SK-N-SH treated with all-trans-retinoic acid at 6 μM for 48 hours (cell line): ENCODE data around the gene LRRFIP1.

Experiments
- ATAC-seq: fragments of 200-7000 bp; cut with Tn5 transposase; 3 replicates; pipeline ENCODE4 v1.9.1; 2020; ENCODE audit warnings: mild to moderate bottlenecking, moderate library complexity
- ARNTL ChIP-seq: fragments of 450-650 bp; formaldehyde crosslinking; IDR thresholded peaks from 2 replicates; pipeline ENCODE4 v1.5.0; 2020; ENCODE audit warnings: low read depth, mild to moderate bottlenecking, moderate library complexity, borderline replicate concordance
- BACH2 ChIP-seq: fragments of 250-450 bp; sonication (Bioruptor Pico); IDR thresholded peaks from 2 replicates; pipeline ENCODE4 v1.9.0; 2021; ENCODE audit warnings: mild to moderate bottlenecking, borderline replicate concordance
- CSDC2 ChIP-seq: fragments of 250-450 bp; sonication (Bioruptor Pico); IDR thresholded peaks from 2 replicates; pipeline ENCODE4 v1.5.0; 2020; ENCODE audit warnings: mild to moderate bottlenecking, moderate library complexity
- ESRRG ChIP-seq: fragments of 250-450 bp; sonication (Bioruptor Pico); IDR thresholded peaks from 2 replicates; pipeline ENCODE4 v1.6.1; 2021; ENCODE audit warnings: mild to moderate bottlenecking
- GLIS3 ChIP-seq: fragments of 250-450 bp; sonication (Bioruptor Pico); IDR thresholded peaks from 2 replicates; pipeline ENCODE4 v1.5.0; 2020; ENCODE audit warnings: mild to moderate bottlenecking, moderate library complexity
- ISL1 ChIP-seq: fragments of 250-450 bp; sonication (Bioruptor Pico); IDR thresholded peaks from 2 replicates; pipeline ENCODE4 v2.1.2; 2022; ENCODE audit warnings: mild to moderate bottlenecking, moderate library complexity
- OSR1 ChIP-seq: fragments of 250-450 bp; sonication (Bioruptor Pico); IDR thresholded peaks from 2 replicates; pipeline ENCODE4 v1.8.0; 2022; ENCODE audit warnings: moderate library complexity, mild to moderate bottlenecking, inconsistent platforms
- PATZ1 ChIP-seq: fragments of 250-450 bp; sonication (Bioruptor Pico); IDR thresholded peaks from 2 replicates; pipeline ENCODE4 v1.8.0; 2020; ENCODE audit warnings: mild to moderate bottlenecking, moderate library complexity, borderline replicate concordance
- PPARA ChIP-seq: fragments of 250-450 bp; sonication (Bioruptor Pico); IDR thresholded peaks from 2 replicates; pipeline ENCODE4 v1.5.0; 2020; ENCODE audit warnings: mild to moderate bottlenecking, borderline replicate concordance
- SNAI2 ChIP-seq: fragments of 250-450 bp; sonication (Bioruptor Pico); IDR thresholded peaks from 2 replicates; pipeline ENCODE4 v1.5.0; 2020; ENCODE audit warnings: mild to moderate bottlenecking, moderate library complexity
- TCF4 ChIP-seq: fragments of 250-450 bp; sonication (Bioruptor Pico); IDR thresholded peaks from 2 replicates; pipeline ENCODE4 v1.8.0; 2021; ENCODE audit warnings: mild to moderate bottlenecking, moderate library complexity, borderline replicate concordance
- ZC3H10 ChIP-seq: fragments of 250-450 bp; sonication (Bioruptor Pico); IDR thresholded peaks from 2 replicates; pipeline ENCODE4 v1.5.1; 2021; ENCODE audit warnings: mild to moderate bottlenecking, moderate library complexity
- ZFP30 ChIP-seq: fragments of 450-650 bp; formaldehyde crosslinking; IDR thresholded peaks from 2 replicates; pipeline ENCODE4 v1.5.0; 2022; ENCODE audit warnings: mild to moderate bottlenecking, moderate library complexity
- ZNF70 ChIP-seq: fragments of 450-650 bp; formaldehyde crosslinking; IDR thresholded peaks from 2 replicates; pipeline ENCODE4 v1.5.0; 2020; ENCODE audit warnings: mild to moderate bottlenecking, moderate library complexity
- TF ChIP-seq, protein P1 (sequence below): fragments of 250-450 bp; sonication (Bioruptor Pico); IDR thresholded peaks from 2 replicates; pipeline ENCODE4 v1.5.0; 2020; ENCODE audit warnings: mild to moderate bottlenecking, moderate library complexity
- TF ChIP-seq, protein P2 (sequence below): fragments of 250-450 bp; sonication (Bioruptor Pico); IDR thresholded peaks from 2 replicates; pipeline ENCODE4 v1.8.0; 2021; ENCODE audit warnings: low read depth, mild to moderate bottlenecking, moderate library complexity, borderline replicate concordance
- TF ChIP-seq, protein P3 (sequence below): fragments of 250-450 bp; sonication (Bioruptor Pico); IDR thresholded peaks from 2 replicates; pipeline ENCODE4 v1.5.1; 2020; ENCODE audit warnings: low read depth, mild to moderate bottlenecking, moderate library complexity

Gene LRRFIP1

GRCh38 chr2:237629188-237629534 lies 1.8 kb downstream of the LRRFIP1 start (continued):
- TF ChIP-seq, protein P1, sequence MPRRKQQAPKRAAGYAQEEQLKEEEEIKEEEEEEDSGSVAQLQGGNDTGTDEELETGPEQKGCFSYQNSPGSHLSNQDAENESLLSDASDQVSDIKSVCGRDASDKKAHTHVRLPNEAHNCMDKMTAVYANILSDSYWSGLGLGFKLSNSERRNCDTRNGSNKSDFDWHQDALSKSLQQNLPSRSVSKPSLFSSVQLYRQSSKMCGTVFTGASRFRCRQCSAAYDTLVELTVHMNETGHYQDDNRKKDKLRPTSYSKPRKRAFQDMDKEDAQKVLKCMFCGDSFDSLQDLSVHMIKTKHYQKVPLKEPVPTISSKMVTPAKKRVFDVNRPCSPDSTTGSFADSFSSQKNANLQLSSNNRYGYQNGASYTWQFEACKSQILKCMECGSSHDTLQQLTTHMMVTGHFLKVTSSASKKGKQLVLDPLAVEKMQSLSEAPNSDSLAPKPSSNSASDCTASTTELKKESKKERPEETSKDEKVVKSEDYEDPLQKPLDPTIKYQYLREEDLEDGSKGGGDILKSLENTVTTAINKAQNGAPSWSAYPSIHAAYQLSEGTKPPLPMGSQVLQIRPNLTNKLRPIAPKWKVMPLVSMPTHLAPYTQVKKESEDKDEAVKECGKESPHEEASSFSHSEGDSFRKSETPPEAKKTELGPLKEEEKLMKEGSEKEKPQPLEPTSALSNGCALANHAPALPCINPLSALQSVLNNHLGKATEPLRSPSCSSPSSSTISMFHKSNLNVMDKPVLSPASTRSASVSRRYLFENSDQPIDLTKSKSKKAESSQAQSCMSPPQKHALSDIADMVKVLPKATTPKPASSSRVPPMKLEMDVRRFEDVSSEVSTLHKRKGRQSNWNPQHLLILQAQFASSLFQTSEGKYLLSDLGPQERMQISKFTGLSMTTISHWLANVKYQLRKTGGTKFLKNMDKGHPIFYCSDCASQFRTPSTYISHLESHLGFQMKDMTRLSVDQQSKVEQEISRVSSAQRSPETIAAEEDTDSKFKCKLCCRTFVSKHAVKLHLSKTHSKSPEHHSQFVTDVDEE (CRISPR knock-in tag): no peak
- no peak for TF ChIP-seq SNAI2
- TF ChIP-seq ISL1 (CRISPR knock-in tag): no peak

GRCh38 chr2:237629739-237630138 lies 2.4 kb downstream of the LRRFIP1 start:
- no peak for TF ChIP-seq SNAI2
- TF ChIP-seq, protein P2, sequence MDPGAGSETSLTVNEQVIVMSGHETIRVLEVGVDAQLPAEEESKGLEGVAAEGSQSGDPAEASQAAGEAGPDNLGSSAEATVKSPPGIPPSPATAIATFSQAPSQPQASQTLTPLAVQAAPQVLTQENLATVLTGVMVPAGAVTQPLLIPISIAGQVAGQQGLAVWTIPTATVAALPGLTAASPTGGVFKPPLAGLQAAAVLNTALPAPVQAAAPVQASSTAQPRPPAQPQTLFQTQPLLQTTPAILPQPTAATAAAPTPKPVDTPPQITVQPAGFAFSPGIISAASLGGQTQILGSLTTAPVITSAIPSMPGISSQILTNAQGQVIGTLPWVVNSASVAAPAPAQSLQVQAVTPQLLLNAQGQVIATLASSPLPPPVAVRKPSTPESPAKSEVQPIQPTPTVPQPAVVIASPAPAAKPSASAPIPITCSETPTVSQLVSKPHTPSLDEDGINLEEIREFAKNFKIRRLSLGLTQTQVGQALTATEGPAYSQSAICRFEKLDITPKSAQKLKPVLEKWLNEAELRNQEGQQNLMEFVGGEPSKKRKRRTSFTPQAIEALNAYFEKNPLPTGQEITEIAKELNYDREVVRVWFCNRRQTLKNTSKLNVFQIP (CRISPR knock-in tag): no peak
- TF ChIP-seq OSR1 (CRISPR knock-in tag): no peak
- no peak for TF ChIP-seq ZNF70 (CRISPR knock-in tag)
- TF ChIP-seq PPARA: no peak
- no peak for TF ChIP-seq ESRRG
- TF ChIP-seq ZFP30: no peak
- TF ChIP-seq, protein P1 (CRISPR knock-in tag): no peak
- TF ChIP-seq ARNTL (CRISPR knock-in tag): no peak
- no peak for TF ChIP-seq ZC3H10 (CRISPR knock-in tag)
- TF ChIP-seq, protein P3, sequence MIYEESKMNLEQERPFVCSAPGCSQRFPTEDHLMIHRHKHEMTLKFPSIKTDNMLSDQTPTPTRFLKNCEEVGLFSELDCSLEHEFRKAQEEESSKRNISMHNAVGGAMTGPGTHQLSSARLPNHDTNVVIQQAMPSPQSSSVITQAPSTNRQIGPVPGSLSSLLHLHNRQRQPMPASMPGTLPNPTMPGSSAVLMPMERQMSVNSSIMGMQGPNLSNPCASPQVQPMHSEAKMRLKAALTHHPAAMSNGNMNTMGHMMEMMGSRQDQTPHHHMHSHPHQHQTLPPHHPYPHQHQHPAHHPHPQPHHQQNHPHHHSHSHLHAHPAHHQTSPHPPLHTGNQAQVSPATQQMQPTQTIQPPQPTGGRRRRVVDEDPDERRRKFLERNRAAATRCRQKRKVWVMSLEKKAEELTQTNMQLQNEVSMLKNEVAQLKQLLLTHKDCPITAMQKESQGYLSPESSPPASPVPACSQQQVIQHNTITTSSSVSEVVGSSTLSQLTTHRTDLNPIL (CRISPR knock-in tag): no peak
- no peak for TF ChIP-seq BACH2 (CRISPR knock-in tag)
- peak; percentile 46 for ATAC-seq

- TF ChIP-seq ZFP30 (no peak), BACH2 (CRISPR knock-in tag) (no peak), CSDC2 (CRISPR knock-in tag) (no peak), ZNF70 (CRISPR knock-in tag) (no peak), TCF4 (no peak), ESRRG (no peak), GLIS3 (CRISPR knock-in tag) (no peak), PATZ1 (no peak)
- ATAC-seq: no peak
Measured at GRCh38 chr2:237630216-237631000, 3.0 kb downstream of the LRRFIP1 start.
